IPS-18c (cell line): ENCODE measurements around the gene TAF13.
A peak's percentile ranks its signal among the peaks of the same experiment; 100 is the strongest.
"Not testable (repeated sequence)": the region's sequence is repeated elsewhere in the genome, so short reads cannot be mapped to it uniquely, and the experiment has no call there.

ENCODE experiments used
- H3K4me3 ChIP-seq: 2 replicates; pipeline ENCODE4 v1.7.0; 2013; ENCODE audit warnings: low read depth, mild to moderate bottlenecking, low read length, moderate library complexity; ENCODE audit not compliant: insufficient read depth
- H3K9me3 ChIP-seq: one replicate; pipeline ENCODE4 v1.6.1; 2013; ENCODE audit warnings: mild to moderate bottlenecking, low read length, moderate library complexity; ENCODE audit not compliant: control insufficient read depth, insufficient read depth

The TAF13 gene

GRCh38 chr1:109065137-109065536 lies 10.7 kb downstream of the TAF13 start:
- Histone ChIP-seq H3K4me3 (no peak overlapping the region), H3K9me3 (no peaks in the 10 kb centered on the region)

DNA sequence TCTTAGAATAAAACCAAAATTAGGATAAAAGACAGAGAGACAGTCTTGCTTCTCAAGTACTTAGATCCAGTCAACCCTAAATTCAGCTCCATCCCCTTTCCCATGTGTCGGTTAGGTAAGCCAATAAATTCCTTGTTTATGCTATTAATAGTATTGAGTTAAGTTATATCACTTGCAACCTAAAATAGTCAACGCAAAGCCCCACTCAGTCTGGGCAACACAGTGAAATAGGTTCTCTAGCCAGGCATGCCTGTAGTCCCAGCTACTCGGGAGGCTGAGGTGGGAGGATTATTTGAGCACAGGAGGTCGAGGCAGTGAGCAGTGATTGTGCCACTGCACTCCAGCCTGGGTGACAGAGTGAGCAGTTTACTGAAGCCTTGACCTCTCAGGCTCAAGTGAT lies 14.6 kb downstream of the TAF13 start:
- Histone ChIP-seq H3K4me3 (no peak overlapping the region), H3K9me3 (no peaks in the 10 kb centered on the region)

DNA sequence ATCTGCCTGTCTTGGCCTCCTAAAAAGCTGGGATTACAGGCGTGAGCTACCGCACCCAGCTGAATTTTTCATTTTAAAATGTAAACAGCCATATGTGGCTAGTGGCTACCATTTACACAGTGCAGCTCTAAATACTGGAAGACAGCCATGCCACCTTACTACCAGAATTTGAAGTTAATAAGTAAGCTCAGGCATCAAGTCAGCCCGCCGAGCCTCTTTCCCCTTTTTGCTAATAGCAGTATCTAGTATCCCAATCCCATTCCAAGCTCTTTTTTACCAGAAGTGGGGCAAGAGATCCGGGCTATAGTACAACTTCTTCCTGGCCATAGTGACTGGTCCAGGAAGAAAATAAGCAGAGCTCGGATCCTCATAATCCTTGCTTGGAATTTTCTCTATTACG lies 15.1 kb downstream of the TAF13 start:
- Histone ChIP-seq H3K9me3 (no peaks in the 10 kb centered on the region), H3K4me3 (no peak overlapping the region)

DNA sequence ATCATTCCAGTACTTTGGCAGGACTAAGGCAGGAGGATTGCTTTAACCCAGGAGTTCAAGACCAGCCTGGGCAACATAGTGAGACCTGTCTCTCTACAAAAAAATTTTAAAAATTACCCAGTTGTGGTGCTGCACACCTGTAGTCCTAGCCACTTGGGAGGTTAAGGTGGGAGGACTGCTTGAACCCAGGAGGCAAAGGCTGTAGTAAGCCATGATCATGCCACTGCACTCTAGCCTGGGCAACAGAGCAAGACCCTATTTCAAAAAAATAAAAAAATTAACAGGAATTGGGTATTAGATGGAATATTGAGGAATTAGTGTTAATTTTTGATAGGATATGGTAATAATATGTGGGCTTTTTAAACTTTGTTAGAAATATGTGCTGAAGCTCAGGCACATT lies 16.8 kb downstream of the TAF13 start:
- Histone ChIP-seq H3K9me3 (no peaks in the 10 kb centered on the region), H3K4me3 (no peak overlapping the region)

GRCh38 chr1:109056064-109056463 lies 19.7 kb downstream of the TAF13 start:
- Histone ChIP-seq H3K9me3 (peaks cover 2% of the 10 kb centered on the region), H3K4me3 (no peak overlapping the region)

DNA sequence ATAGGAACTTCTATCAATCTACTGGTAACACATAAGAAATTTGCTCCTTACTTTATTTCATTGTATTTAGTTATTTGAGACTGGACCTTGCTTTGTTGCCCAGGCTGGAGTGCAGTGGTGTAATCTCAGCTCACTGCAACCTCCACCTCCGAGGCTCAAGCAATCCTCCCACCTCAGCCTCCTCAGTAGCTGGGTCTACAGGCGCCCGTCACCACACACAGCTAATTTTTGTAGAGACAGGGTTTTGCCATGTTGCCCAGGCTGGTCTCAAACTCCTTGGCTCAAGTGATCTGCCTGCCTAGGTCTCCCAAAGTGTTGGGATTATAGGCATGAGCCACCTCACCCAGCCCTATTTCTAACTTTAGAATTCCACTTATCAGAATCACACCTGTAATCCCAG lies 23.7 kb downstream of the TAF13 start:
- not testable (repeated sequence) for H3K9me3 ChIP-seq, H3K4me3 ChIP-seq

DNA sequence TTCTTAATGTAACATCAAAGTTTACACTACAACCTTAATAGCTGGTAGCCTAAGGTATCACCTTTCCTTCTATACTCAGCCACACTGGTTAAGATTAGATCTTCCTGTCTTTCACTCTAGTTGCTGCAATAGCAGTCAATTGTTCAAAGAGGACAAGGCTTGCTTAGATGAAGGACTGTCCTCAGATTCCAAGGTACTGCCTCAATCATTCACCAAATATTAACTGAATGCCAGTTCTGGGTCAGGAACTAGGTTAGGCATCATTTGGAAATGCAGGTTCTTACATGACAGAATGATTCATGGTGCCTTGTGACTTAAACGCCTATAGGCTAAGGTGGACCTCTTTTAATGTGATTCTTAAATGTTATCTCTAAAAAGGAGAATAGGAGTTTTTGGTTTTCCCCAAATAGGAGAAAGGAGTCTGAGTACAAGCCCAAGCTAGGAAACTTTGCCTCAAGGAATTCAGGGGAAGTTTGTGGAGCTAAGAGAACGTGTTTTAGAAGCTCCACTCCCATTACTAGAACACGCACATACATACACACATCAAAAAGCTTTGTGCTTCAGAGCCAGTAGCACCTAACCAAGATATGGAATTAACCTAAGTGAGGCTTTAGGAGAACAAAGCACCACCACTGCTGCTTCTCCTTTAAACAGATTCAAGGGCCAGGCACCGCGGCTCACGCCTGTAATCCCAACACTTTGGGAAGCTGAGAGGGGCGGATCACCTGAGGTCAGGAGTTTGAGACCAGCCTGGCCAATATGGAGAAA lies 25.4 kb downstream of the TAF13 start:
- peaks cover 2% of the 10 kb centered on the region for H3K9me3 ChIP-seq
- H3K4me3 ChIP-seq, result no peak overlapping the region

DNA sequence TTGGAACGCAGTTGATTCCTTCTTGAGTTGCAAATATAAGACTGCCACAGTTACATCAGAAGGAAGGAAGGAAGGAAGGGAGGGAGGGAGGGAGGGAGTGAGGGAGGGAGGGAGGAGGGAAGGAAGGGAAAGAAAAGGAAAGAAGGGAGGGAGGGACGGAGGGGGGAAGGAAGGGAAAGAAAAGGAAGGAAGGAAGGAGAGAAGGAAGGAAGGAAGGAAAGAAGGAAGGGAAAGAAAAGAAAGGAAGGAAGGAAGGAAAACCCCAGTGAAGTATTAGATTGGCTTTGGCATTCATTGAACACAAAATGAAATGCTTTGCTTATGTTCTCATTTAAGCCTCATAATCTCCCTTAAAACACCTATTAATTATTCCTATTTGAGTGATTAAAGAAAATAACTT lies 27.5 kb downstream of the TAF13 start:
- H3K9me3 ChIP-seq, result no peaks in the 10 kb centered on the region
- H3K4me3 ChIP-seq, result no peak overlapping the region

DNA sequence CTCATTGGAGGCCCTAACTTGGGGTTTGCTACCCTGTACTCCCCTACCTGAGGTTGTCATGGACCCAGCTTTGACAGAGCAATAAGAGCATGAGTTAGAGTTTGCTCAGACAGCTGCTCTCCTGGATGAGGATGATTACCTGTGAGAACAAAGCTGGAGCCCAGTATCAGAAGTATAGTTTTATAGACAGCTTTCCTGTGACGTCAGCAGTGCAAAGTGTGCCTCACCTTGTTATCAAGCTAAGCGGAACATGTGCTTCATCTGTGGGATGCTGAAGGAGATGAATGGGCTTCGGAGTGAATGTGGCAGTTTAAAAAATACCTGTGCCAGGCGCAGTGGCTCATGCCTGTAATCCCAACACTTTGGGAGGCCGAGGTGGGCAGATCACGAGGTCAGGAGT lies 28.5 kb downstream of the TAF13 start:
- no peaks in the 10 kb centered on the region for H3K9me3 ChIP-seq
- no peak overlapping the region for H3K4me3 ChIP-seq

- no peaks in the 10 kb centered on the region for H3K9me3 ChIP-seq
- no peak overlapping the region for H3K4me3 ChIP-seq
Observed at GRCh38 chr1:109046671-109047070, 29.1 kb downstream of the TAF13 start.

GRCh38 chr1:109045595-109045994 lies 30.2 kb downstream of the TAF13 start:
- H3K9me3 ChIP-seq, result no peaks in the 10 kb centered on the region
- no peak overlapping the region for H3K4me3 ChIP-seq

DNA sequence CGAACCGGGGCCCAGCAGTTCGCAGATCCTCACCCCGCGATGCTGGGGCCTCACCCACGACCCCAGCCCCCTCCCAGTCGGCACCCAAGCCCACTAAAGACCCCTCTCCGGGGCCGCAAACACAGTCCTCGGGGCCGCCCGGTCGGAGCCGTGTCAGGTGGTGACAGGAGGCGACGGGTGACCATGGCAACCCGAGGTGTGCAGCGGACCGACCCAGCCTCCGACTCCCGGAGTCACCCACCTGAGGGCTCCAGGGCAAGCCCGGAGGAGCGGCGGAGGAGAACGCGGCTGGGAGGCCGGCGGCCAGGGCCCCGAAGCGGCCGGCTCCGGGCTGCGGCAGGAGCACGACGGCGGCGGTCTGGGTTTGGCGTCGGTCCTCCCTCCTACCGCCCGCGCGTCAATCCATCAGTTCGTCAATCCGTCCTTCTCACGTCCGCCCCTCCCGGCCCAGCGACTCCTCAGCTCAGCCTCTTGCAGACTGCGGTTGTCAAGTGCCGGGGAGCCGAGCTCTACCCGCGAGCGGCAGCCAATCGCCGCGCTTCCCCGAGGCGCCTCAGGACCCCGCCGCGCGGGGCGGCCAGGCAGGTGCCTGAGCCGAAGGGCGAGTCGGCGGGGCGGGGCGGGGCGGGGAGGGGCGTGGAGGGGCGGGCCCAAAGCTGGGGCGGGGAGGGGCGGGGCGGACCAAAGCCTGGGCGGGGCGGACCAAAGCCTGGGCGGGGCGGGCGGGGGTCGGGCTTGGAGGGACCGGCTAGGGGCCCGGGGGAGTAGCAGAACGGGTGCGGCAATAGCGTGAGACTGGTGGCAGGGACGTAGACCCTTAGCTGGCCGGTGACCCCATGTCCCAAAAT lies 34.0 kb downstream of the TAF13 start, which contains the start of gene WDR47:
TSS of gene WDR47 (minus strand) at position 482 of the 848 bp plus-strand sequence. CDS start 18,590 bp downstream, outside the sequence.
- peak within 1 kb of the TSS; percentile 94 for H3K4me3 ChIP-seq
- no peaks in the 10 kb centered on the region for H3K9me3 ChIP-seq

GRCh38 chr1:109040989-109041620 lies 34.7 kb downstream of the TAF13 start:
- H3K4me3 ChIP-seq, result peak overlapping the region; percentile 94
- no peaks in the 10 kb centered on the region for H3K9me3 ChIP-seq

DNA sequence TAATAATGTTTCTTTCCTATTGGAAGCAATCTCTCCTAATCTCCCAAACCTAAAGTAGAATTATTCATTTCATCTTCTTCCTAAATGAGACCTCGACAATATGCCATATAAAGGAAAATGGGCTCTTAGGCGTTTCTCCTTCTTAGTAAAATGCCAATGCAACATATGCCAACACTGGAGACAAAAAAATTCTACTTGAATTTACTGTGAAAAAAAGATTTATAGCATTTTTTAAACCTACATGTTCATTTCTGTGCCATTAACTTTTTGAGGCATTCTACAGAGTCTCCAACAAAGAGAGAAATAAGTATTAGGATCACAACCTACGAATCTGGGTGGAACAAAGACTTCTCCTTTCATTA lies 35.2 kb downstream of the TAF13 start:
- Histone ChIP-seq H3K9me3 (no peaks in the 10 kb centered on the region), H3K4me3 (peak overlapping the region; percentile 94; the same call in 1 of the 2 replicates)

DNA sequence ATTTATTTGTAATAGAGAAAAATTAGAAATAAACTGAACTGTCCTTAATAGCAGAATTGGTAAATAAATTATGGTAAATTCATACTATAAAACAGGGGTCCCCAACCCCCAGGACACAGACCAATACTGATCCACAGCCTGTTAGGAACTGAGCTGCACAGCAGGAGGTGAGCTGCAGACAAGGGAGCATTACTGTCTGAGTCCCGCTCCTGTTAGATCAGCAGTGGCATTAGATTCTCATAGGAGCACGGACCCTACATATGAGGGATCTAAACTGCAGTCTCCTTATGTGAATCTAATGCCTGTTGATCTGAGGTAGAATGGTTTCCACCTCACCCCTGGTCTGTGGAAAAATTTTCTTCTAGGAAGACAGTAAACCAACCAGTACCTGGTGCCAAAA lies 41.4 kb downstream of the TAF13 start:
- Histone ChIP-seq H3K9me3 (no peaks in the 10 kb centered on the region), H3K4me3 (no peak overlapping the region)

DNA sequence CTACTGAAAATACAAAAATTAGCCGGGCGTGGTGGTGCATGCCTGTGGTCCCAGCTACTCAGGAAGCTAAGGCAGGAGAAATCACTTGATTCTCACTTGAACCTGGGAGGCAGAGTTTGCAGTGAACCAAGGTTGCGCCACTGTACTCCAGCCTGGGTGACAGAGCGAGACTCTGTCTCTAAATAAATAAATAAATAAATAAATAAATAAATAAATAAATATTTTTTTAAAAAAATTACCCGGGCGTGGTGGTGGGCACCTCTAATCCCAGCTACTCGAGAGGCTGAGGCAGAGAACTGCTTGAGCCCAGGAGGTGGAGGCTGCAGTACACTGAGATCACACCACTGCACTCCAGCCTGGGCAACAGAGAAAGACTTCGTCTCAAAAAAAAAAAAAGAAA lies 46.3 kb downstream of the TAF13 start:
- not testable (repeated sequence) for H3K4me3 ChIP-seq, H3K9me3 ChIP-seq

DNA sequence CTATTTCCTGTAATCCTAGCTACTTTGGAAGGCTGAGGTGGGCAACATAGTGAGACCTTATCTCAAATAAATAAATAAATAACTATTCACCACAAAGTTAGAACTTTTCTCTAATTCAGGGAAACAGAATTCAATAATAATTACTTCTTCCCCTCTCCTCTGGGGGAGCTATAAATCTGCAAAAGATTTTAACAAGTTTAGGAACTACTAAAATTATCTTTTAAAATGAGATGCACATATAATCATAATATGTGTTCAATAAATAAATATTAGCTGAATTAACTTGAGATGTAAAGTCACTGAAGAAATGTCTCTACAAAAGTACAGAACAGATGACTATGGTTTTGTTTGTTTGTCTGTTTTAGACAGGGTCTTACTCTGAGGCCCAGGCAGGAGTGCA lies 48.0 kb downstream of the TAF13 start:
- no peaks in the 10 kb centered on the region for H3K9me3 ChIP-seq
- no peak overlapping the region for H3K4me3 ChIP-seq

DNA sequence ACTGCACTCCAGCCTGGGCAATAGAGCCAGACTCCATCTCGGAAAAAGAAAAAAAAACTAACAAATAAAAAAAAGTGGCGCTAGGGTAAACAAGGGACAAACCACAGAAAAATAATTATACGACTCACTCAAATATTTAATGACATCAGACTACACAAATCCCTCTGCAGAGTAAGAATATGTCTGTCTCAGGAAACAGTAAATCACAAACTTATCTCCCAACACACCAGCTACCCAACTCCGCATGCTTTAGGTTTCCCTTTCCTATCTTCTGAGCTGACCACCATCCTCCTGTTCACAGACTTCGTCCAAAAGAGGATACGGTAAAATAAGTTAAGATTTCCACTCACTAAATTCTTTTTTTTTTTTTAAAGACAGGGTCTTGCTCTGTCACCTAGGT lies 50.1 kb downstream of the TAF13 start:
- H3K9me3 ChIP-seq, result no peaks in the 10 kb centered on the region
- H3K4me3 ChIP-seq, result no peak overlapping the region
